K562 (cell line): ENCODE data around the gene GNPTAB. TPM values are rescaled to one million over a fixed set of nuclear protein-coding genes. Genes with fewer than 3 reads are reported as not detected.

Experiments used
- ATAC-seq: fragments of 200-7000 bp; cut with Tn5 transposase; 3 replicates; pipeline ENCODE4 v1.9.1; 2020; ENCODE audit warnings: moderate library complexity
- BruUV-seq: library from RNA; stranded (reverse); fragments of 400-500 nt; replicated peaks from 2 replicates; lab custom pipeline; 2021; lab: Mats Ljungman, UMichigan
- CTCF ChIA-PET: fragments of 300-600 bp; formaldehyde crosslinking; extraction: SDS; loops from one replicate; lab custom pipeline; 2021; ENCODE audit warnings: low intra/inter-chr PET ratio; lab: Yijun Ruan, JAX
- POLR2A ChIA-PET: fragments of 300-600, 350-650 bp; sonication (Branson Sonifier 250); formaldehyde crosslinking; extraction: SDS; loops from one replicate; lab custom pipeline; 2021; ENCODE audit warnings: antibody characterized with exemption, inconsistent platforms; lab: Yijun Ruan, JAX
- DNase-seq, 4 experiments: peaks; one replicate each; pipeline versions ENCODE4 v3.0.0 to v3.0.0-alpha.2; 2011 to 2018; ENCODE audit warnings: low spot score in 3 of 4, mixed read lengths in 3 of 4; ENCODE audit errors: extremely low read depth in 1 of 4
- FAIRE-seq: peaks from 2 replicates; lab custom pipeline; 2011; peaks lifted over from hg19 to GRCh38; lab: Jason Lieb, UNC
- H2AFZ ChIP-seq: 2 replicates; pipeline ENCODE4 v1.6.0; 2011; ENCODE audit warnings: low read depth, low read length, control low read depth, inconsistent platforms
- H3K27ac ChIP-seq: fragments of 200-600 bp; 3 replicates; pipeline ENCODE4 v1.8.0; 2011; ENCODE audit warnings: low read depth, mild to moderate bottlenecking, control low read depth, inconsistent platforms, low read length, moderate library complexity, mixed read lengths; ENCODE audit errors: extremely low read depth
- H3K27me3 ChIP-seq, 2 experiments: fragments of 300-600 bp in 1 of 2; 2 replicates in 1 of 2; 3 replicates in 1 of 2; pipeline versions ENCODE4 v1.6.0 to v1.8.0; 2011; ENCODE audit warnings: inconsistent platforms in 2 of 2, low read length in 2 of 2, mild to moderate bottlenecking in 1 of 2, mixed read lengths in 1 of 2, moderate library complexity in 1 of 2; ENCODE audit not compliant: control insufficient read depth in 2 of 2, insufficient read depth in 2 of 2
- H3K36me3 ChIP-seq: fragments of 300-600 bp; 3 replicates; pipeline ENCODE4 v1.8.0; 2011; ENCODE audit warnings: mild to moderate bottlenecking, low read length, inconsistent platforms; ENCODE audit not compliant: control insufficient read depth, insufficient read depth
- H3K4me1 ChIP-seq, 2 experiments: fragments of 200-600 bp in 1 of 2; replicated peaks in 1 of 2; 2 replicates in 1 of 2; 3 replicates in 1 of 2; pipeline versions ENCODE4 v1.5.1 to v1.8.0; 2011; ENCODE audit warnings: inconsistent platforms in 2 of 2, low read length in 2 of 2, mild to moderate bottlenecking in 1 of 2, mixed read lengths in 1 of 2, moderate library complexity in 1 of 2; ENCODE audit not compliant: control insufficient read depth in 2 of 2, insufficient read depth in 2 of 2
- H3K4me2 ChIP-seq: 2 replicates; pipeline ENCODE4 v1.6.1; 2011; ENCODE audit warnings: low read length, control low read depth, inconsistent platforms, mixed read lengths; ENCODE audit not compliant: insufficient read depth
- H3K4me3 ChIP-seq: fragments of 200-600 bp; sonication (generic), shearing (Covaris generic); 2 replicates; pipeline ENCODE4 v1.5.1; 2016; ENCODE audit warnings: control low read depth, inconsistent platforms
- H3K79me2 ChIP-seq: fragments of 200-600 bp; 3 replicates; pipeline ENCODE4 v1.8.0; 2011; ENCODE audit warnings: low read length, inconsistent platforms; ENCODE audit not compliant: control insufficient read depth, insufficient read depth
- H3K9ac ChIP-seq, 2 experiments: 2 replicates each; pipeline versions ENCODE4 v1.6.0 to v1.6.1; 2011; ENCODE audit warnings: low read depth in 2 of 2, low read length in 2 of 2, control low read depth in 1 of 2, inconsistent platforms in 1 of 2, mild to moderate bottlenecking in 1 of 2, mixed read lengths in 1 of 2; ENCODE audit not compliant: insufficient read depth in 1 of 2
- H3K9me1 ChIP-seq: one replicate; pipeline ENCODE4 v1.6.0; 2011; ENCODE audit warnings: inconsistent platforms, mild to moderate bottlenecking, low read length, moderate library complexity; ENCODE audit not compliant: control insufficient read depth, insufficient read depth
- H3K9me3 ChIP-seq: replicated peaks from 2 replicates; pipeline ENCODE4 v1.5.1; 2011; ENCODE audit warnings: low read depth, low read length, inconsistent platforms; ENCODE audit not compliant: control insufficient read depth, insufficient read depth
- H4K20me1 ChIP-seq: replicated peaks from 2 replicates; pipeline ENCODE4 v1.6.1; 2011; ENCODE audit warnings: low read length, inconsistent platforms, mixed read lengths; ENCODE audit not compliant: control insufficient read depth, insufficient read depth
- RBM34 ChIP-seq: fragments of 200-400 bp; formaldehyde crosslinking; IDR thresholded peaks from 2 replicates; pipeline ENCODE4 v1.6.1; 2018; ENCODE audit warnings: low read length, borderline replicate concordance; ENCODE audit not compliant: insufficient read depth
- SMARCE1 ChIP-seq: fragments of 450-650 bp; IDR thresholded peaks from 2 replicates; pipeline ENCODE4 v1.7.1; 2016; ENCODE audit warnings: mild to moderate bottlenecking
- in situ Hi-C: fragments of 300-500 bp; cut with MboI; formaldehyde crosslinking; loops from 4 replicates; pipeline ENCODE4 v1.15.0; 2018; ENCODE audit warnings: inconsistent platforms, mixed read lengths
- intact Hi-C: fragments of 100-400 bp; cut with micrococcal nuclease; formaldehyde crosslinking; loops from 2 replicates; pipeline ENCODE4 v1.14.2; 2022
- polyA plus RNA-seq, 8 experiments: library from polyadenylated mRNA; depleted of rRNA in 4 of 8; stranded (reverse) in 5 of 8; unstranded in 3 of 8; fragments of >200 nt; fragmentation: Nextera tagmentation in 2 of 8; fragmentation: Illumina TruSeq in 1 of 8; extraction: Ambion mirVana in 2 of 8; extraction: Trizol in 1 of 8; gene quantifications; 2 replicates each; pipeline versions ENCODE4 v1.2.1 to v1.2.3, GENCODE V29; 2011 to 2014; ENCODE audit warnings: inconsistent platforms in 1 of 8, missing spikeins in 1 of 8
- total RNA-seq, 7 experiments: library from RNA; depleted of rRNA in 6 of 7; stranded (reverse); fragments of >200 nt in 6 of 7; fragmentation: Illumina TruSeq in 2 of 7; extraction: Trizol in 2 of 7; gene quantifications; 2 replicates each; pipeline versions ENCODE4 v1.2.1 to v1.2.3, GENCODE V29; 2011 to 2021; ENCODE audit warnings: low replicate concordance in 1 of 7
- TF ChIP-seq, protein P1 (sequence below): fragments of 450-650 bp; IDR thresholded peaks from 2 replicates; pipeline ENCODE4 v1.6.1; 2017; ENCODE audit warnings: mild to moderate bottlenecking, moderate library complexity
- TF ChIP-seq, protein P2 (sequence below): sonication (generic); formaldehyde crosslinking; IDR thresholded peaks from 2 replicates; pipeline ENCODE4 v1.5.0; 2020; ENCODE audit warnings: missing genetic modification reagents
- TF ChIP-seq, protein P3 (sequence below): fragments of 450-650 bp; IDR thresholded peaks from 2 replicates; pipeline ENCODE4 v1.6.1; 2018; ENCODE audit warnings: mild to moderate bottlenecking, low read depth; ENCODE audit not compliant: partially characterized antibody
- TF ChIP-seq, protein P4 (sequence below): sonication (generic); formaldehyde crosslinking; IDR thresholded peaks from 2 replicates; pipeline ENCODE4 v1.8.0; 2022; ENCODE audit warnings: mild to moderate bottlenecking, missing genetic modification reagents

GNPTAB gene
- total and polyA plus RNA-seq, 9 of the 15 experiments (the other 6 are each of a cell fraction or from before 2014, with no cell fraction given): 5.9 to 23.2 (median 19.3) TPM

DNA sequence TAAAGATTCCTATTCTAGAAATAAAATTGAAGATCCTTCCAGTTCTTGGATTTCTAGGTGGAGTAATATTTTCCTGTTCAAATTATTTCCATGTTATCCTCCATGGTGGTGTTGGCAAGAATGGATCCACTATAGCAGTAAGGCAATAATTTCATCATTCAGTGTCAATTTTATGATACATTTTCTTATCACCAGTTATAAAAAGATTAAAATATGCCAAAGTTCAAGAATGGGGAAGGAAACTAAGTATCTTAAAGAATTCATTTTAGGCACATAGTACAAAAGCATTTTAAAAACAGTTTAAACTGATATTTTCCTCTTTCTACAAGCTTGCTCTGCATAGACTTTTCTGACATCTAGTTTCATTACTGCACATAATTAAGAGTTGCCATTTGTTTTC, 110.6 kb downstream of the GNPTAB start (continued):
- TF ChIP-seq, protein P1, sequence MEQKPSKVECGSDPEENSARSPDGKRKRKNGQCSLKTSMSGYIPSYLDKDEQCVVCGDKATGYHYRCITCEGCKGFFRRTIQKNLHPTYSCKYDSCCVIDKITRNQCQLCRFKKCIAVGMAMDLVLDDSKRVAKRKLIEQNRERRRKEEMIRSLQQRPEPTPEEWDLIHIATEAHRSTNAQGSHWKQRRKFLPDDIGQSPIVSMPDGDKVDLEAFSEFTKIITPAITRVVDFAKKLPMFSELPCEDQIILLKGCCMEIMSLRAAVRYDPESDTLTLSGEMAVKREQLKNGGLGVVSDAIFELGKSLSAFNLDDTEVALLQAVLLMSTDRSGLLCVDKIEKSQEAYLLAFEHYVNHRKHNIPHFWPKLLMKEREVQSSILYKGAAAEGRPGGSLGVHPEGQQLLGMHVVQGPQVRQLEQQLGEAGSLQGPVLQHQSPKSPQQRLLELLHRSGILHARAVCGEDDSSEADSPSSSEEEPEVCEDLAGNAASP: no peak
- TF ChIP-seq, all 486 proteins: peak for 0

DNA sequence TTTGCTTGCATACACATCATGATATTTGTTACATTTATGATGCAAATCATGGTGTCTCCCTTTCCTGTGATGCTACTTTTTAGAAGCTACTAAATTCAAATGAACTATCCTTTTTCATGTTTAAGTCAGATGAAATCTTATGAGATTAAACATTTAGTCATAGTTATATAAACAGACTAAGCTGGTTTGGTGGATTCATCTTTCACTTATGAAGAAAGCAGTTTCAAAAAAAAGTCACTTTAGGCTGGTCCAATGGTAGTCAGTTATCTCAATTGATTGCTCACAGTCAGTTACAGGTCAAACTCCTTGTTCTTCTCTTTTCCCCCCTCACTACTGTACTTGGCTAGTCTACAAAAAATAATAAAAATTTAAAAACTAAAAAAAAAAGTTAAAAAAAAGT, 111.2 kb downstream of the GNPTAB start:
- no peaks in the 10 kb centered on the region for H3K27me3 ChIP-seq
- H2AFZ ChIP-seq: no peak overlapping the region
- FAIRE-seq (no peak), DNase-seq (no peak), ATAC-seq (no peak)
- ChIA-PET POLR2A (interaction anchor here (0.7 to 0.9 kb wide), 3 partner anchors 16 to 700 kb away, joined by 3 to 5 read pairs (median 3); no protein-coding TSS in a partner anchor), CTCF (no interaction called here)
- H4K20me1 ChIP-seq: no peaks in the 10 kb centered on the region
- H3K4me1 ChIP-seq: peaks cover 0 to 3% of the 10 kb centered on the region in 2 experiments; a peak in 1 of 5 replicates
- no peak overlapping the region for H3K9ac ChIP-seq
- H3K36me3 ChIP-seq: peaks cover 85% of the 10 kb centered on the region
- H3K27ac ChIP-seq: no peak overlapping the region
- no peak for TF ChIP-seq SMARCE1
- TF ChIP-seq, protein P2, sequence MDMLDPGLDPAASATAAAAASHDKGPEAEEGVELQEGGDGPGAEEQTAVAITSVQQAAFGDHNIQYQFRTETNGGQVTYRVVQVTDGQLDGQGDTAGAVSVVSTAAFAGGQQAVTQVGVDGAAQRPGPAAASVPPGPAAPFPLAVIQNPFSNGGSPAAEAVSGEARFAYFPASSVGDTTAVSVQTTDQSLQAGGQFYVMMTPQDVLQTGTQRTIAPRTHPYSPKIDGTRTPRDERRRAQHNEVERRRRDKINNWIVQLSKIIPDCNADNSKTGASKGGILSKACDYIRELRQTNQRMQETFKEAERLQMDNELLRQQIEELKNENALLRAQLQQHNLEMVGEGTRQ (CRISPR knock-in tag): no peak
- no peak for TF ChIP-seq RBM34
- TF ChIP-seq, protein P3, sequence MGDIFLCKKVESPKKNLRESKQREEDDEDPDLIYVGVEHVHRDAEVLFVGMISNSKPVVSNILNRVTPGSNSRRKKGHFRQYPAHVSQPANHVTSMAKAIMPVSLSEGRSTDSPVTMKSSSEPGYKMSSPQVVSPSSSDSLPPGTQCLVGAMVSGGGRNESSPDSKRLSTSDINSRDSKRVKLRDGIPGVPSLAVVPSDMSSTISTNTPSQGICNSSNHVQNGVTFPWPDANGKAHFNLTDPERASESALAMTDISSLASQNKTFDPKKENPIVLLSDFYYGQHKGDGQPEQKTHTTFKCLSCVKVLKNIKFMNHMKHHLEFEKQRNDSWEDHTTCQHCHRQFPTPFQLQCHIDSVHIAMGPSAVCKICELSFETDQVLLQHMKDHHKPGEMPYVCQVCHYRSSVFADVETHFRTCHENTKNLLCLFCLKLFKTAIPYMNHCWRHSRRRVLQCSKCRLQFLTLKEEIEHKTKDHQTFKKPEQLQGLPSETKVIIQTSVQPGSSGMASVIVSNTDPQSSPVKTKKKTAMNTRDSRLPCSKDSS: no peak
- TF ChIP-seq, protein P4, sequence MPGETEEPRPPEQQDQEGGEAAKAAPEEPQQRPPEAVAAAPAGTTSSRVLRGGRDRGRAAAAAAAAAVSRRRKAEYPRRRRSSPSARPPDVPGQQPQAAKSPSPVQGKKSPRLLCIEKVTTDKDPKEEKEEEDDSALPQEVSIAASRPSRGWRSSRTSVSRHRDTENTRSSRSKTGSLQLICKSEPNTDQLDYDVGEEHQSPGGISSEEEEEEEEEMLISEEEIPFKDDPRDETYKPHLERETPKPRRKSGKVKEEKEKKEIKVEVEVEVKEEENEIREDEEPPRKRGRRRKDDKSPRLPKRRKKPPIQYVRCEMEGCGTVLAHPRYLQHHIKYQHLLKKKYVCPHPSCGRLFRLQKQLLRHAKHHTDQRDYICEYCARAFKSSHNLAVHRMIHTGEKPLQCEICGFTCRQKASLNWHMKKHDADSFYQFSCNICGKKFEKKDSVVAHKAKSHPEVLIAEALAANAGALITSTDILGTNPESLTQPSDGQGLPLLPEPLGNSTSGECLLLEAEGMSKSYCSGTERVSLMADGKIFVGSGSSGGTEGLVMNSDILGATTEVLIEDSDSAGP: no peak
- H3K4me2 ChIP-seq: no peak overlapping the region
- intact Hi-C loops: no loop called here
- BruUV-seq: no TSS peak
- no peaks in the 10 kb centered on the region for H3K9me1 ChIP-seq
- in situ Hi-C loops: no loop called here
- H3K4me3 ChIP-seq: no peak overlapping the region
- peaks cover 22% of the 10 kb centered on the region for H3K79me2 ChIP-seq
- no peaks in the 10 kb centered on the region for H3K9me3 ChIP-seq
